ENCODE data around the gene IGSF10. TPM values are rescaled to one million over a fixed set of nuclear protein-coding genes. Genes with fewer than 3 reads are reported as not detected.

The IGSF10 gene
- total and polyA plus RNA-seq, 2 of the 13 experiments (the other 11 are each of a cell fraction or from before 2014, with no cell fraction given) = 0.16 TPM; not detected in 1

DNA sequence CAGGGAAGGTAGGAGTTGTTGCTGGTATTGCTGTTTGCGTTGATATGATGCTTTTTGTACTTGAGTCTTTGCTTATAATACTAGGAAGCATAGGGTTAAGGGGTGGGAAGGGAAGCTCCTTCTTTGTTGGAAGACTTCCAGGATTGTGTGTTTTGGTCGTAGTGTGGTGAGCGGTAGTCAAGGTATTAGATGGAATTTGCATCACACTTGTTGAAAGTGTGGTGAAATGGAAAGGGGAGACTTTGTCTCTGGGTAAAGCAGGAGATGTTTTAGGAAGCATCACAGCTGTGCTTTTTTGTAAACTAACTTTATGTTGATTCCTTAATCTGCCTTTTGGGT is 14.9 kb downstream of the IGSF10 start:
- CTCF ChIA-PET (ENCODE audit: low intra/inter-chr PET ratio, low total read pairs) = no interaction called here
- H2AFZ ChIP-seq (ENCODE audit: low read length) = no peak overlapping the region
- no peak for TF ChIP-seq ZNF383 (CRISPR knock-in tag; IDR thresholded peaks at IDR 0.05; ENCODE audit: borderline replicate concordance)
- no peak for TF ChIP-seq ZFP37 (CRISPR knock-in tag; IDR thresholded peaks at IDR 0.05; ENCODE audit: borderline replicate concordance)
- H3K9ac ChIP-seq (ENCODE audit: insufficient read depth, low read depth, low read length) = no peak overlapping the region
- ATAC-seq = no peak
- WGBS (ENCODE audit: low lambda C conversion rate) = 4% methylated on average over 3 of the region's 3 CpGs
- no peaks in the 10 kb centered on the region for H3K79me2 ChIP-seq (ENCODE audit: insufficient read depth, low read length)
- in situ Hi-C loops (cut with HindIII; ENCODE audit: extremely low pct_ligation_motif_present, low pct_unique_long_range_greater_than_20kb) (no loop called here), intact Hi-C loops (cut with micrococcal nuclease; ENCODE audit: unreplicated experiment) (no loop called here)
- POLR2A ChIA-PET = no interaction called here
- H3K27ac ChIP-seq (ENCODE audit: extremely low read length, insufficient read depth, low read length) = no peak overlapping the region
- FAIRE-seq = no peak
- no peaks in the 10 kb centered on the region; a peak in 2 of 5 replicates for H3K27me3 ChIP-seq (ENCODE audit: control insufficient read depth in 1 of 2, insufficient read depth in 2 of 2, low read length in 2 of 2)
- no peak for DNase-seq (ENCODE audit: low spot score)
- no TSS peak for BruUV-seq (replicated peaks)
- H3K4me3 ChIP-seq (replicated peaks in 1 of 3; ENCODE audit: insufficient read depth in 1 of 3, low read depth in 2 of 3, low read length in 3 of 3) = no peak overlapping the region
- H4K20me1 ChIP-seq (ENCODE audit: insufficient read depth, low read length) = no peaks in the 10 kb centered on the region
- no peak overlapping the region for H3K4me2 ChIP-seq (ENCODE audit: low read depth, low read length)
- no peaks in the 10 kb centered on the region for H3K36me3 ChIP-seq (replicated peaks in 1 of 2; ENCODE audit: control insufficient read depth in 1 of 2, insufficient read depth in 2 of 2, low read length in 2 of 2)
- H3K4me1 ChIP-seq (ENCODE audit: insufficient read depth, low read length) = no peaks in the 10 kb centered on the region
- H3K9me3 ChIP-seq (ENCODE audit: low read length) = no peaks in the 10 kb centered on the region

DNA sequence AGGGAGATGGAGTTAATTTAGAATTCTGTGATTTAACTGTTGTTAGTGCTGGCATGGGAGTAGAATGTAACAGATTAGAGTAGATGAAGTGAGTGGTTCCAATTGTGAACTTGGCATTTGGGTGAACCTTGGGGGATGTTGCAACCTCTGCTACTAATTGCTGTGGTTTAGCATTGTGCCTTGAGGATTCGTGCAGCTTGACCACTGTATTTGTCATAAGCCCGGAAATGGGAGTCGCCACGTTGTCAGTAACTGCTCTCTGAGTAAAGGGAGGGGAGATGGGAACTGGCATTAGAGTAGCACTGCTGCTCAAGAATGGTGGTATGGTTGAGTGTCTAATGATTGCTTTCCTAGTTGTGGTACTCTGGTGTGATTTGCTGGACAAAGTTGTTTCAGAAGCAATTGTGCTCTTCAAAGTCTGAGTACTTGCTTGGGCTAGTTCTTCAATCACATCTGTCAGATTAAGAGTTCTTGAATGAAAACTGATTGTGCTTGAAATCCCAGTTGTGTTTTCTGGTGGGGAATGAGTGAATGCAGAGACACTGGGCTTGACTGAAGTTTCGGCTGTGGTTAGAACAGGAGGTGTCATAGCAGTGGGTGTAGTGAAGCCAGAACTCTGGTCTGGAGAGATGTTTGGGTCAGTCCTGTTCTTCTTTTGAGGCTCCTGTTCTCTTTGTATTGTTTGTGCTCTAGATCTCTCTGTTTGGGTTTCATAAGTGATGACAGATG is 15.4 kb downstream of the IGSF10 start:
- Histone ChIP-seq H3K27ac (ENCODE audit: extremely low read length, insufficient read depth, low read length) (no peak overlapping the region), H3K9ac (ENCODE audit: insufficient read depth, low read depth, low read length) (no peak overlapping the region), H3K36me3 (replicated peaks in 1 of 2; ENCODE audit: control insufficient read depth in 1 of 2, insufficient read depth in 2 of 2, low read length in 2 of 2) (no peaks in the 10 kb centered on the region), H2AFZ (ENCODE audit: low read length) (no peak overlapping the region), H3K4me3 (replicated peaks in 1 of 3; ENCODE audit: insufficient read depth in 1 of 3, low read depth in 2 of 3, low read length in 3 of 3) (no peak overlapping the region), H4K20me1 (ENCODE audit: insufficient read depth, low read length) (no peaks in the 10 kb centered on the region), H3K4me1 (ENCODE audit: insufficient read depth, low read length) (no peaks in the 10 kb centered on the region), H3K4me2 (ENCODE audit: low read depth, low read length) (no peak overlapping the region), H3K79me2 (ENCODE audit: insufficient read depth, low read length) (no peaks in the 10 kb centered on the region), H3K27me3 (ENCODE audit: control insufficient read depth in 1 of 2, insufficient read depth in 2 of 2, low read length in 2 of 2) (peaks cover 0 to 3% of the 10 kb centered on the region in 2 experiments; a peak in 2 of 5 replicates), H3K9me3 (ENCODE audit: low read length) (no peaks in the 10 kb centered on the region)
- TF ChIP-seq ZNF317 (CRISPR knock-in tag; IDR thresholded peaks at IDR 0.05) = no peak
- BruUV-seq (replicated peaks) = no TSS peak
- no peak for FAIRE-seq
- WGBS (ENCODE audit: low lambda C conversion rate) = 43% methylated on average over 5 of the region's 5 CpGs
- no peak for ATAC-seq
- intact Hi-C loops (cut with micrococcal nuclease; ENCODE audit: unreplicated experiment) = no loop called here
- DNase-seq (ENCODE audit: low spot score) = no peak
- in situ Hi-C loops (cut with HindIII; ENCODE audit: extremely low pct_ligation_motif_present, low pct_unique_long_range_greater_than_20kb) = no loop called here
- ChIA-PET CTCF (ENCODE audit: low intra/inter-chr PET ratio, low total read pairs) (no interaction called here), POLR2A (no interaction called here)

All from HepG2 (cell line).